Stimulated activated CD8-positive, alpha-beta memory T cell treated with anti-CD3 and anti-CD28 coated beads, Interleukin-4, amount 100 ng/mL, for 4 hours (primary cell): Measurements from ENCODE around the gene PNLIPRP2.

ENCODE experiments used
- DNase-seq, 2 donors: peaks; one replicate each; pipeline ENCODE4 v3.0.0-alpha.2; 2020; ENCODE audit warnings: low read depth in 2 of 2, low spot score in 1 of 2

The PNLIPRP2 gene

GRCh38 chr10:116612107-116612769 lies 8.5 kb upstream of the PNLIPRP2 start:
- no peak for DNase-seq

GRCh38 chr10:116613471-116613870 lies 7.3 kb upstream of the PNLIPRP2 start:
- no peak for DNase-seq

- no peak for DNase-seq
Measured at GRCh38 chr10:116614796-116615195, 6.0 kb upstream of the PNLIPRP2 start.

- DNase-seq = no peak
Measured at GRCh38 chr10:116615199-116615776, 5.5 kb upstream of the PNLIPRP2 start.

- no peak for DNase-seq
Measured at GRCh38 chr10:116621476-116621875, 723 bp downstream of the PNLIPRP2 start.

GRCh38 chr10:116621934-116622655 lies 1.3 kb downstream of the PNLIPRP2 start:
- no peak for DNase-seq

GRCh38 chr10:116625845-116626244 lies 5.1 kb downstream of the PNLIPRP2 start:
- no peak for DNase-seq

GRCh38 chr10:116626815-116627214 lies 6.1 kb downstream of the PNLIPRP2 start:
- DNase-seq = no peak

GRCh38 chr10:116627386-116627933 lies 6.7 kb downstream of the PNLIPRP2 start:
- no peak for DNase-seq

GRCh38 chr10:116629340-116629739 lies 8.6 kb downstream of the PNLIPRP2 start:
- DNase-seq = no peak

- DNase-seq = no peak
Measured at GRCh38 chr10:116630020-116630419, 9.3 kb downstream of the PNLIPRP2 start.

- no peak for DNase-seq
Measured at GRCh38 chr10:116631871-116632295, 11.1 kb downstream of the PNLIPRP2 start.

- no peak for DNase-seq
Measured at GRCh38 chr10:116632596-116633215, 12.0 kb downstream of the PNLIPRP2 start.

- no peak for DNase-seq
Measured at GRCh38 chr10:116633216-116633600, 12.5 kb downstream of the PNLIPRP2 start.

GRCh38 chr10:116634126-116634975 lies 13.6 kb downstream of the PNLIPRP2 start:
- no peak for DNase-seq

GRCh38 chr10:116636385-116636784 lies 15.6 kb downstream of the PNLIPRP2 start:
- DNase-seq = no peak

- DNase-seq = no peak
Measured at GRCh38 chr10:116636976-116637375, 16.2 kb downstream of the PNLIPRP2 start.

- no peak for DNase-seq
Measured at GRCh38 chr10:116637830-116638229, 17.1 kb downstream of the PNLIPRP2 start.

GRCh38 chr10:116646502-116646901 lies 25.7 kb downstream of the PNLIPRP2 start:
- DNase-seq = no peak

- DNase-seq = no peak
Measured at GRCh38 chr10:116648903-116649302, 28.1 kb downstream of the PNLIPRP2 start.

GRCh38 chr10:116653885-116654284 lies 33.1 kb downstream of the PNLIPRP2 start:
- no peak for DNase-seq
